Measurements from ENCODE around the gene WRNIP1.

WRNIP1 gene

DNA sequence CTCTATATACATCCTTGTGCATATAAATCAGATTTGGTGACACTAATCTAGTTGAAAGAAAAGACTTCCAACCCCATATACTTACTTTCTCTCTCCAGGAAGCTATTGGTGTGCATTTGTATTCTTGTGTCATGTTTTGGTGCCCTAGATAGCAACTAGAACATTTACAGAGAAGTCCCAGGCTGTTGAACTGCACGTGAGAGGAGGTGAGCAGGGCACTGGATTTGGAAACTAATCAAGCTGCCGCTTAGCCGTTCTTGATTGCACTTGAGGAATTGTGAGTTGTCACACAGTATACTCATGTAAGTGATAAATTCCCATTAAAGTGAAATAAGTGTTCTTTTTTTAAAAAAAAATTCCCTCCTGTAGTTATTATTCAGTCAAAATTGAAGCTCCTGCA, 7.6 kb downstream of the WRNIP1 start:
- H3K4me3 ChIP-seq (ENCODE audit: low read depth, low read length) = no peak overlapping the region
- no peak for DNase-seq (ENCODE audit: low read depth)
- no peak for TF ChIP-seq CTCF (IDR thresholded peaks at IDR 0.05; ENCODE audit: low read depth, low read length, missing control alignments)

GRCh38 chr6:2773449-2773848, 8.3 kb downstream of the WRNIP1 start:
- DNase-seq (ENCODE audit: low read depth) = no peak
- TF ChIP-seq CTCF (IDR thresholded peaks at IDR 0.05; ENCODE audit: low read depth, low read length, missing control alignments) = no peak
- H3K4me3 ChIP-seq (ENCODE audit: low read depth, low read length) = no peak overlapping the region

DNA sequence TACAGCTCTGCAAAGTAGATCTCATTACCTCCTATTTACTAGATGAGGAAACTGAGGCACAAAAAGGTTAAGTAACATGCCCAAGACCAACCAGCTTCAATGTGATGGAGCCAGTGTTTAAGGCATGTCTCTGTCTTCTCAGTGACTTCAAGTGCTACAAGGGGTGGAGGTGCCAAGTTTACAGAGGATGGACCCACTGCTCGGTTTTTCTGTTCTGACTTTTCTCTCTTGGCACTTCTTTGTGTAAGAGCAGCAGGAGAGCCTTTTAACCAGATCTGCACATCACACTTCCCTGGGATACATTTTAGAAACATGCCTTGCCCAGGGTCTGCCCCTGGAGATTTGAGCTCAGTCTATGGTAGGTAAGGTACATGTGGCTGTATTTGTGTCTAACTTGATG, 9.8 kb downstream of the WRNIP1 start:
- TF ChIP-seq CTCF (IDR thresholded peaks at IDR 0.05; ENCODE audit: low read depth, low read length, missing control alignments) = no peak

GRCh38 chr6:2777249-2777648, 12.1 kb downstream of the WRNIP1 start:
- H3K4me3 ChIP-seq (ENCODE audit: low read depth, low read length) = no peak overlapping the region
- DNase-seq (ENCODE audit: low read depth) = no peak
- no peak for TF ChIP-seq CTCF (IDR thresholded peaks at IDR 0.05; ENCODE audit: low read depth, low read length, missing control alignments)

More for the DNA sequence above, 9.8 kb downstream of the WRNIP1 start:
- DNase-seq (ENCODE audit: low read depth) = no peak
- no peak overlapping the region for H3K4me3 ChIP-seq (ENCODE audit: low read depth, low read length)

- no peak overlapping the region for H3K4me3 ChIP-seq (ENCODE audit: low read depth, low read length)
- DNase-seq (ENCODE audit: low read depth) = no peak
- TF ChIP-seq CTCF (IDR thresholded peaks at IDR 0.05; ENCODE audit: low read depth, low read length, missing control alignments) = no peak
These were observed 15.0 kb downstream of the WRNIP1 start for GRCh38 chr6:2780102-2780737.

DNA sequence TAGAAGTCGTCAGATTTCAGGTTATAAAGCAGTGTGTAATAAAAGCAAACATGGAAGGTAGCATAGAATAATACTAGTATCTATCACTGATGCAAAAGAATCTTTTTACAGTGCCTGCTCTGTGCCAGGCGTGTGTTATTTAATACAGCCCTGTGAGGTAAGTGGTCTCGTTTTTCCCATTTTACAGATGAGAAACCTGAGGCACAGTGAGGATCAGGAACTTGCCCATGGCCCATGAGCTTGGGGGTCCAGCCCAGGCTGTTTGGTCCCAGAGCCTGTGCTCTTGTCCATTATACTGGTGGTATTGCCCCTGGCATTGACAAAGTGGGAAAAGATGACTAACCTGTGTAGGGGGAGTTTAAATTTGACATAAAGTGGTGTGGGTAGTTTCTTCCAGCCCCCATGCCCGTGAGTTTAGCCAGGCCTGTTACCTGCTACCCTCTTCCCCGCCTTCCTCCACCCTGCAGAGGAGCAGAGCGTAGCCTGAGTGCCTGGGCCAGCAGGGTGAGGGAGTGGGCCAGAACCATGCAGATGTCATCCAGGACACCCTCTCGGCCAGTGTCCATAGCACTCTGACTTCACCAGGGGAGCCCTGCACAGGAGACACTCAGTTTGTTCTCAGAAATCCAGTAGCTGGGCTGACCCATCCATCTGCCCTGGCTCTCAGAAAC, 16.6 kb downstream of the WRNIP1 start:
- TF ChIP-seq CTCF (IDR thresholded peaks at IDR 0.05; ENCODE audit: low read depth, low read length, missing control alignments) = no peak
- DNase-seq (ENCODE audit: low read depth) = no peak
- no peak overlapping the region for H3K4me3 ChIP-seq (ENCODE audit: low read depth, low read length)

DNA sequence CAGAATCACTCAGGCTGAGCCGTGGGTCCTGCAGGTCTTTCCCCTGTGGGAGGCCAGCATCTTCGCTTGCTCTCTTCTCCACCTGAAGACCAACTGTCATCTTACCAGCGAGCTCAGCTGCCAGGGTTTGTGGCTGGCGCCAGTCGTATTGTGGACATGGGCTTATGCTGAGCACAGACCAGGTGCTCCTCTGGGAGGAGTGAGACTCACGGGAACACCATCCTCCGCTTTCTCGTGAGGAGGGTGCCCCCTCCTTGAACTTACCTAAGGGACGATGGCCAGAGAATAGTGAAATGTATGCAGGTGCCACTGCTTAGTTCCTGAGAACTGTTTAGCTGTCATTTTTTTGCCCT, 17.1 kb downstream of the WRNIP1 start:
- no peak for DNase-seq (ENCODE audit: low read depth)
- no peak overlapping the region for H3K4me3 ChIP-seq (ENCODE audit: low read depth, low read length)
- TF ChIP-seq CTCF (IDR thresholded peaks at IDR 0.05; ENCODE audit: low read depth, low read length, missing control alignments) = no peak

Data from GM12864 (cell line).